Keratinocyte (primary cell): ENCODE results near the gene TPK1. TPM values are rescaled to one million over a fixed set of nuclear protein-coding genes. Genes with fewer than 3 reads are reported as not detected.

Source experiments
- DNase-seq: peaks from one replicate; pipeline ENCODE4 v3.0.0-alpha.2; 2011; ENCODE audit warnings: low read depth, missing footprints, low spot score
- FAIRE-seq: peaks from 2 replicates; lab custom pipeline; 2011; peaks lifted over from hg19 to GRCh38; lab: Jason Lieb, UNC
- H2AFZ ChIP-seq: 2 replicates; pipeline ENCODE4 v1.6.0; 2012; ENCODE audit warnings: low read length, control low read depth, inconsistent platforms; ENCODE audit not compliant: control insufficient read depth
- H3K27ac ChIP-seq: 2 replicates; pipeline ENCODE4 v1.5.1; 2011; ENCODE audit warnings: low read length; ENCODE audit not compliant: control insufficient read depth, insufficient read depth
- H3K27me3 ChIP-seq: 3 replicates; pipeline ENCODE4 v1.6.0; 2011; ENCODE audit warnings: low read length; ENCODE audit not compliant: control insufficient read depth, insufficient read depth; ENCODE audit errors: extremely low read depth
- H3K36me3 ChIP-seq, 2 experiments: 2 replicates in 1 of 2; 3 replicates in 1 of 2; pipeline ENCODE4 v1.5.1; 2011; ENCODE audit warnings: low read length in 2 of 2, mild to moderate bottlenecking in 1 of 2; ENCODE audit not compliant: control insufficient read depth in 2 of 2, insufficient read depth in 2 of 2; ENCODE audit errors: extremely low read depth in 1 of 2
- H3K4me1 ChIP-seq: 3 replicates; pipeline ENCODE4 v1.5.1; 2011; ENCODE audit warnings: low read length; ENCODE audit not compliant: control insufficient read depth, insufficient read depth; ENCODE audit errors: extremely low read depth
- H3K4me2 ChIP-seq: 3 replicates; pipeline ENCODE4 v1.6.0; 2011; ENCODE audit warnings: low read depth, low read length; ENCODE audit not compliant: control insufficient read depth, insufficient read depth; ENCODE audit errors: extremely low read depth
- H3K4me3 ChIP-seq, 3 experiments: fragments of 200-600 bp in 1 of 3; sonication (generic) in 1 of 3; 2 replicates in 2 of 3; 3 replicates in 1 of 3; pipeline ENCODE4 v1.5.1; 2011 to 2016; ENCODE audit warnings: low read length in 3 of 3, mild to moderate bottlenecking in 3 of 3, control low read depth in 2 of 3, inconsistent platforms in 1 of 3, low read depth in 1 of 3, mixed read lengths in 1 of 3, mixed run types in 1 of 3, moderate library complexity in 1 of 3; ENCODE audit not compliant: control insufficient read depth in 2 of 3, insufficient read depth in 2 of 3; ENCODE audit errors: extremely low read depth in 1 of 3
- H3K79me2 ChIP-seq: 2 replicates; pipeline ENCODE4 v1.6.0; 2012; ENCODE audit warnings: low read length; ENCODE audit not compliant: control insufficient read depth, insufficient read depth
- H3K9ac ChIP-seq: 3 replicates; pipeline ENCODE4 v1.6.0; 2011; ENCODE audit warnings: low read length; ENCODE audit not compliant: control insufficient read depth, insufficient read depth; ENCODE audit errors: extremely low read depth
- H3K9me1 ChIP-seq: 3 replicates; pipeline ENCODE4 v1.6.0; 2011; ENCODE audit warnings: low read length; ENCODE audit not compliant: control insufficient read depth, insufficient read depth; ENCODE audit errors: extremely low read depth
- H3K9me3 ChIP-seq: 2 replicates; pipeline ENCODE4 v1.5.1; 2012; ENCODE audit warnings: low read depth, low read length; ENCODE audit not compliant: control insufficient read depth
- H4K20me1 ChIP-seq: 3 replicates; pipeline ENCODE4 v1.6.0; 2011; ENCODE audit warnings: low read length; ENCODE audit not compliant: control insufficient read depth, insufficient read depth; ENCODE audit errors: extremely low read depth
- CTCF ChIP-seq, 3 experiments: IDR thresholded peaks in 1 of 3; conservative IDR thresholded peaks in 1 of 3; optimal IDR thresholded peaks in 1 of 3; 2 replicates in 2 of 3; 3 replicates in 1 of 3; pipeline versions ENCODE3 to v1.5.1; 2011; ENCODE audit warnings: low read length in 3 of 3, mild to moderate bottlenecking in 3 of 3, moderate library complexity in 2 of 3, control low read depth in 1 of 3, inconsistent platforms in 1 of 3; ENCODE audit not compliant: insufficient read depth in 2 of 3; ENCODE audit errors: extremely low read depth in 1 of 3
- EZH2 ChIP-seq: IDR thresholded peaks from one replicate; pipeline ENCODE4 v1.6.1; 2012; ENCODE audit warnings: inconsistent platforms, mild to moderate bottlenecking, low read length, moderate library complexity
- dilution Hi-C: fragments of 300-500 bp; cut with MboI; formaldehyde crosslinking; loops from one replicate; pipeline ENCODE4 v1.7.0; 2020; ENCODE audit warnings: low sequenced_read_pairs; ENCODE audit not compliant: extremely low pct_ligation_motif_present
- polyA plus RNA-seq, 5 experiments: library from polyadenylated mRNA; depleted of rRNA in 3 of 5; stranded (reverse) in 3 of 5; stranded (forward) in 1 of 5; unstranded in 1 of 5; fragments of >200 nt; gene quantifications; 1 replicate in 1 of 5; 2 replicates in 3 of 5; 3 replicates in 1 of 5; pipeline versions ENCODE4 v1.2.1 to v1.2.3, GENCODE V29; 2011 to 2012; ENCODE audit warnings: missing spikeins in 2 of 5, low read depth in 1 of 5, low replicate concordance in 1 of 5

TPK1 gene
- polyA plus RNA-seq, 1 donor (not counting 4 experiments of a cell fraction or from before 2014, with no cell fraction given) = 1.9 TPM

DNA sequence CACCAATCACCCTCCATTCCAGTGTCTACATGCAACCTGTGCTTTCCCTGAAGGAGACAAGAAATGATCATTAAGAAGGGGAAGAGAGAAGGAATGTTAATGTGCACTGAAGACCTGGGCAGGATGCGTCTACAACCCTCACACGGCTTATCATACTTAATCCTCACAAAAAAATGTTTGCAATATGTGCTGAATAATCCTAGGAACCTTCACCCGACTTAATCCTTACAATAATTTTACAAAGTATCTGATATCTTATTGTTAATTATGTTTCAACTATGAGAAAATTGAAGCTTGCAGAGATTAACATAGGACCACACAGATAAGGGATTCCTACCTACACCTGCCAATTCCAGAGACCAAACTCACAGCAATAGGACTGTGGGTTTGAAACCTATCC, 287.3 kb downstream of the TPK1 start:
- dilution Hi-C loops = no loop called here
- Histone ChIP-seq H3K4me1 (no peaks in the 10 kb centered on the region), H4K20me1 (no peaks in the 10 kb centered on the region), H3K36me3 (no peaks in the 10 kb centered on the region), H3K4me3 (no peak overlapping the region), H3K9me1 (no peaks in the 10 kb centered on the region), H3K79me2 (no peaks in the 10 kb centered on the region), H3K9me3 (no peaks in the 10 kb centered on the region), H2AFZ (no peak overlapping the region), H3K9ac (no peak overlapping the region), H3K4me2 (no peak overlapping the region), H3K27me3 (no peaks in the 10 kb centered on the region), H3K27ac (no peak overlapping the region)
- TF ChIP-seq CTCF (optimal IDR thresholded peaks at IDR 0.05 in 1 of 3, IDR thresholded peaks at IDR 0.05 in 1 of 3, conservative IDR thresholded peaks at IDR 0.05 in 1 of 3; ENCODE audit: extremely low read depth in 1 of 3, insufficient read depth in 2 of 3, low read length in 3 of 3) = no peak
- TF ChIP-seq EZH2 = no peak
- FAIRE-seq = no peak
- DNase-seq = no peak

DNA sequence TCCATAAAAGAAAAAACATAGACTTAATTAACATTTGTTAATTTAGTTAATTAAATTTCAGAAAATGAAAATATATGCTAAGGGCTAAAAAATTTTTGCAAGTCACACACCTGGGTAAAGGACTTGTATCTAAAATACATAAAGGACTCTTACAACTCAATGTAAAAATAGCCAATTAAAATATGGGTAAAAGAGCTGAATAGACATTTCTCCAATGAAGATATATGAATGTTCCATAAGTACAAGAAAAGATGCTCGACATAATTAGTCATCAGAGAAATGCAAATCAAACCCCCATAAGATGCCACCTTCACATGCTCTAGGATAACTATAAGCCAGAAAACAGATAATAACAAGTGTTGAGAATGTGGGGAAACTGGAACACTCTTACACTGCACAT, 288.0 kb downstream of the TPK1 start:
- Histone ChIP-seq H3K9me3 (no peaks in the 10 kb centered on the region), H3K9me1 (no peaks in the 10 kb centered on the region), H3K4me3 (no peak overlapping the region), H2AFZ (no peak overlapping the region), H3K27me3 (no peaks in the 10 kb centered on the region), H3K4me2 (no peak overlapping the region), H3K36me3 (no peaks in the 10 kb centered on the region), H4K20me1 (no peaks in the 10 kb centered on the region), H3K79me2 (no peaks in the 10 kb centered on the region), H3K4me1 (no peaks in the 10 kb centered on the region), H3K9ac (no peak overlapping the region), H3K27ac (no peak overlapping the region)
- no peak for FAIRE-seq
- no peak for DNase-seq
- TF ChIP-seq EZH2 = no peak
- dilution Hi-C loops = no loop called here

DNA sequence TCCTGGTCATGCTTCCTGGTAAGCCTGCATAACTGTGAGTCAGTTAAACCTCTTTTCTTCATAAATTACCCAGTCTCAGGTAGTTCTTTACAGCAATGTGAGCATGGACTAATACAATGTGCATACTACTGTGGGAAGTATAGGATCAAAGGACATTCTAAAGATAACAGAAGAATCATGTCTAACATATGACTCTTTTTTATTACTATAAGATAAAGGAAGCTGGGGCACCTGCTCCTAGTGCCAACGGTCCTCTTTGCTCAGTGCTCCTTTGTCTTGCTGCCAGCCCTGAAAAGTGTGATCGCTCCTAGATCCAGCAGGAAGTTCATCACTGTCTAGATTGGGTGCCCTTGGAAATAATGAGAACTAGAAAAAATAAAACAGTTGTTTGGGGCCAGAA, 289.1 kb downstream of the TPK1 start:
- no peak for FAIRE-seq
- no peak for DNase-seq
- H4K20me1 ChIP-seq = no peaks in the 10 kb centered on the region
- no peak overlapping the region for H3K9ac ChIP-seq
- H3K79me2 ChIP-seq = no peaks in the 10 kb centered on the region
- H3K4me1 ChIP-seq = no peaks in the 10 kb centered on the region
- no peaks in the 10 kb centered on the region for H3K9me3 ChIP-seq
- no peak overlapping the region for H3K27ac ChIP-seq
- TF ChIP-seq EZH2 = no peak
- no peak for TF ChIP-seq CTCF (optimal IDR thresholded peaks at IDR 0.05 in 1 of 3, IDR thresholded peaks at IDR 0.05 in 1 of 3, conservative IDR thresholded peaks at IDR 0.05 in 1 of 3; ENCODE audit: extremely low read depth in 1 of 3, insufficient read depth in 2 of 3, low read length in 3 of 3)
- no peaks in the 10 kb centered on the region for H3K36me3 ChIP-seq
- H3K27me3 ChIP-seq = no peaks in the 10 kb centered on the region
- H3K4me3 ChIP-seq = no peak overlapping the region
- no peaks in the 10 kb centered on the region for H3K9me1 ChIP-seq
- no peak overlapping the region for H2AFZ ChIP-seq
- no peak overlapping the region for H3K4me2 ChIP-seq
- dilution Hi-C loops = no loop called here
